ENCODE results near the gene ANKRD34A.

The ANKRD34A gene

GRCh38 chr1:145990249-145990855 is 26.0 kb upstream of the ANKRD34A start:
- FAIRE-seq = no peak

GRCh38 chr1:145988773-145989172 is 24.4 kb upstream of the ANKRD34A start:
- no peak for FAIRE-seq

- FAIRE-seq = no peak
Observed at GRCh38 chr1:145987926-145988325, 23.6 kb upstream of the ANKRD34A start.

GRCh38 chr1:145986551-145986950 is 22.2 kb upstream of the ANKRD34A start:
- no peak for FAIRE-seq

DNA sequence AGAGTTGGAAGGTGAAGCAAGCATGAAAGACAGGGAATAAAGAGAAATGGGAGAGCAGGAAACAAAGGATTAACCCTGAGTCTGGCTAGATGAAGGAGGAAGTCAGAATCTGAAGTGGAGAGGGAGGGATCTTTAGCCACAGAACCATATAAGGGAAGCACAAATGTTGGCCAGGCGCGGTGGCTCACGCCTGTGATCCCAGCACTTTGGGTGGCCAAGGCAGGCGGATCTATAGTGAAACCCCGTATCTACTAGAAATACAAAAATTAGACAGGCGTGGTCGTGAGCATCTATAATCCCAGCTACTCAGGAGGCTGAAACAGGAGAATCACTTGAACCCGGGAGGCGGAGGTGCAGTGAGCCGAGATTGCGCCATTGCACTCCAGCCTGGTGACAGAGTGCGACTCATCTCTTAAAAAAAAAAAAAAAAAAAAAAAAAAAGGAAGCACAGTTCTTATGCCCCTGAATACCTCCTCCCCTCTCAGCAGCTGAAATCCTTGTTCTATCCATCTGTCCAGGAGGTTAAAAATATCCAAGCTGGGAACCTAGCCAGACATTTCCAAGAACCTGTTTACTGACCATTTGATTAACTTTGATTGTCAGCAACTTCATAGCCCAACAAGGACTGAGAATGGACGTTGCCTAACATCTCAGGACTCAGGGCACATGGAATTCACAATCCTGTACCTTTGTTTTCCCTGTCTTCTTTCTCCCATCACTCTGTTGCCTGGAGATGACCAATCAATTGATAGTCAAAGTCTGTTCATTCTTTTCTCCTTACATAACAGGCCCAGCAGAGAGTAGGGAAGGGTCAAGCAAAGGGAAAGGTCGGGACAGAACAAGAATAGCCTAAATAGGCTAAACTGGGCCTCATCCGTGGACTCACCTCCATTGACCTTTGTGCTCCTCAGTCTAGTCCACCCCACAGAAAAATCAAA is 21.4 kb upstream of the ANKRD34A start:
- FAIRE-seq = no peak

- no peak for FAIRE-seq
Observed at GRCh38 chr1:145985129-145985501, 20.7 kb upstream of the ANKRD34A start.

DNA sequence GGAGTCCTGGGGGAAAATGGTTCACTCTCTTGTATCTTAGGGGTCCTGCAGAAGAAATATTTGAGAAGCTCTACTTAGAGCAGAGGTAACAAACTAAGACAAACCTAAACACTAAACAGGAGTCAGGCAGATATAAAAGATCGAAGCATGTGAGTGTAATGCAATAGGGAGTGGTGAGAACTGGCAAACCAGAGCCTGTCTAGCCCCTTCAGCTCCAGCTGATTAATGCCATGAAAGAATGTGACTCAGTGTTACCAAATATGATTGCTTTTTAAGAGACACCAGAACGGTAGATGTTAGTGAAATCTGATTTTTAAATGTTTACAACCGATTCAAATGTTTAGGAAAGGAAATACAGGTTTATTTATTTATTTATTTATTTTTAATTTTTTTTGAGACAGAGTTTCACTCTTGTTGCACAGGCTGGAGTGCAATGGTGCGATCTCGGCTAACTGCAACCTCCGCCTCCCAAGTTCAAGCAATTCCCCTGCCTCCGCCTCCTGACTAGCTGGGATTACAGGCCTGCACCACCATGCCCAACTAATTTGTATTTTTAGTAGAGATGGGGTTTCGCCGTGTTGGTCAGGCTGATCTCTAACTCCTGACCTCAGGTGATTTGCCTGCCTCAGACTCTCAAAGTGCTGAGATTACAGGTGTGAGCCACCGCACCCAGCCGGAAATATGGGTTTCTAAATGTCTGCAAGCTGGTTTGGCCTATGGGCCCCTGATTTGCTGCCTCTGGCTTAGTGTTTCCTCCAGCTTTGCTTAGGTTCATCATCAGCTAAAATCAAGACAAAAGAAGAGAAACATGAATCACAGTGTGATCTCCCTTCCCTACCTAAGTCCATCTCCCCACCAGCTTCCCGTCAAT is 19.8 kb upstream of the ANKRD34A start:
- no peak for FAIRE-seq

DNA sequence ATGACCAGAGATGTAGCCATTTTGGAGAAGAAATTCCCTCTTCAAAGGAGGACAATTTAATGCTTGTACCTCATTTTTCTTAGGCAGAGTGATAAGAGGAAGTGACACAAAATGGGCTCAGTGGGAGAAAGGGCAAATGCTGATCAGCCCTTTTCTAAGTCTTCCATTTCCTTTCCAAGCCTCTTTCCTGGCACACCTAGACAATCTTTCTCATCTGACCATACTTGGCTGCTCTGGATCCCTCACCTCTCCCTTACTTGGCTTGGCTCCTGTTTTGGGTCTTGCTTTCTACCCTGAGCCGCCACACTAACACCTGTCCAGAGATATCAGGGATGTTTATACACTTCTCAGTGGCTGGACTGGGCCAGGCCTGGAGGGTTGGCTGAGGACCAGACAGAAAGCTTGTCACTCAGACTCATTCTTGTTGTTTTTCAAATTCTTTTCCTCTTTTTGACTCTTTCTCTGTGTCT is 18.9 kb upstream of the ANKRD34A start:
- no peak for FAIRE-seq

DNA sequence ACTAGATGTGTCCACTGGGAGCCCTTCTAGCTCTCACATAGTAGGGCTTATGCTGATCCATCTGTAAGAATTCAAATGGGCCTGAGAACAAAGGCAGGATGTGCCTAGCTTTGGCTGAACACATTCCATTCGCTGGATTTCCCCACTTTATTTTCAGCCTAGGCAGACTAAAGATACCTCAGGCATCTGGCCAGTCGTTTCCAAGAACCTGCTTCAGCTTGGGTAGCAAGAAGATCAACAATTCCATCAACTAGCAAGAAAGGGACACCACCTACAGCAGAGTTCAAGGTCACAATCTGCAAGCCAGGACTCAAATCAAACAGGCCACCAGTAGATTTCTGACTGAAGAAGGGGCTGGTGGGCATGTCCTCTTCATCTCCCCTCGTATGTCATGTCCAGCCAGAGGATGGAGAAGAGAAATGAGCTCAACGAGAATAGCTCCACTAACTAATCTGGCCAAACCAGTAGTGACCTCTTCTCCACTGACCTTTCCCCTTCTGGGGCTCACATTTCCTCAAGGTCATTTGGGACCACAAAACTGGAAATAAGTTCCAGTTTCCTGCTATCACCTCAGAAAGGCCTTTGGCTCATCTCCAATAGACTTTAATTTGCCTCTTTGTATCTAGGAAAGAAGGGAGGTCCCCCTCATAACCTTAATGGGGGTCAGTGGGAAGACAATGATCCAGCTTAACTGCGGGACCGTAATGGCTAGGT is 17.8 kb upstream of the ANKRD34A start:
- FAIRE-seq = no peak

GRCh38 chr1:145980457-145980994 is 16.2 kb upstream of the ANKRD34A start:
- no peak for FAIRE-seq

DNA sequence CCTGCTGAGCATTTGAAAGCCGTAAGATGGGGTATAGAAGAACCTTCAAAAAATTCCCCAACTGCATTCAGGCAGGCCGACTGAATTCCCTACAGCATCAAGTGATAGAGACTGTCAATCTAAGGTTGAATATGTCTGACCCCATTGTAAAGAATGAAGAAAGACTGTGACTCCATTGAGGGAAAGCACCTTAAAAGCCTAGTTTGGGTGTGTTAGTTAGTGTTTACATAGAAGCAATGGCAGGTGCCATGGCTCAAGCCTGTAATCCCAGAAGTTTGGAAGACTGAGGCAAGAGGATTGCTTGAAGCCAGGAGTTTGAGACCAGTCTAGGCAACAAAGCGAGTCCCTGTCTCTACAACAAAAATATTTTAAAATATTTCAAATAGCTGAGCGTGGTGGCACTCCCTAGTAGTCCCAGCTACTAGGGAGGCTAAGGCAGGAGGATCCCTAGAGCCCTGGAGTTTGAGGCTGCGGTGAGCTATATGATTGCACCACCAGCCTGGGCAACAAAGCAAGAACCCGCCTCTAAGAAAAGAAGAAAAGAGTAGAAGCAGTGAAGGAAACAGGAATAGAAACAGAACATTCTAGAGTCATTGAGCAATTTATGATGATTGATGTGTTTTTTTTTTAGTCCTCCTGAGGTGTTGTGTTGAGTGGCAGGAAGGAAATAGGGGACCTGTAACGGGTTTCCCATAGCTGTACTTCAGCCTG is 15.5 kb upstream of the ANKRD34A start:
- no peak for FAIRE-seq

DNA sequence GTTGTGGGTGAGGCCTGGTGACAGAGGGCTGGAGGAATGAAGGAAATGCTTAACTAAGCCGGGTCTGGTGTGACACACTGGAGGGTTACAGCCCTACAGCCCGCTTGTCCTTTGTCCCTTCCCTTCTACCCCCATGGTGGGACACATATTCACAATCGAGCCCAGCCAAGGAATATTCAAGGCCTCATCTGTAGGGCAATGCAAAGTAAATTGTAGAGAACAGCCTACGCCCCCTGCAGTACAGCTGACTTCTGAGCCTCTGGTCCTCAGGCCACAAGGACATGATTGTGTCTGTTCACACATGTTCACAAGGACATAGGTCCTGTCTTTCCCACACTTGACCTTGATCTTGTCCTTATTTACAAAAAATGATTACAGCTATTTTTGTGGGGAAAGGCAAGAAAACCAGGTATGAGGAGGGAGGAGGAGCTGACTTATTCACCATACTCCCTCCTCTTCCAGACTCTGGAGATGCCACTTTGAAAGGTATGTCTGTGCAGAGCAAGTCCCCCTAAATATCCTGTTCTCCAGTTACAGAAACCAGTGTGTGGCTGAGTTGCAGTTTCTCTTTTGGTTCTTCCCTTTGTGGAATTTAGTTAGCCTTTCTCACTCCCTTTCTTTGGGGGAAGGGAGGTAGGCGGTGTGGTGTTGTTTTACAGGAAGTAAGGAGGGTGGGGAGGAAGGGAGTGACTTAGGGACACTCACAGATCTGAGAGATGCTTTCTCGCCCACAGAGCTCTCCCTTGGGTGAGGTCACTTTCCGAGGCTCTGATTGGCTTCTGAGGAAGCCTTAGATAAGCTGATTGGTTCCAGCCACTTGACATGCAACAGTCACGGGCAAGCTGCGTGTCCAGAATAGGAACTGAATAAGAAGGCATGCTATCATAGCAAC is 14.7 kb upstream of the ANKRD34A start:
- FAIRE-seq = no peak

DNA sequence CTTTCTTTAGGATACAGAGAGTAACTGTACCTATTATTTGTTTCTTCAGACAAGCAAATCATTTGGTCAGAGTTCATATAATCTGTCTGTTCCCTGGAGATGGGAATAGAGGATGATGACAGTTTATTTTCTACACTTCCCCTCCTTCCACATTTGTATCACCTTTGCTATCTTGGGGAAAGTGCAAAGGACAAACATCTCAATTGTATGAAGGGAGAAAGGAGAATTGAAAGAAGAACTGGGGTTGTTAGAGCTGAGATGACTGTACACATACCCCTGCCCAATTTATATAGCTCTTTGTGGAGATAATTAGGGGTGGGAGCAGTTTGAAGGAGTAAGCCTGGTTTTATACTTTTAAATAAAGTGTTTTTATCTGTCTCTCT is 14.1 kb upstream of the ANKRD34A start:
- FAIRE-seq = no peak

GRCh38 chr1:145977486-145978470 is 13.4 kb upstream of the ANKRD34A start:
- FAIRE-seq = peak; percentile 33

GRCh38 chr1:145977016-145977415 is 12.6 kb upstream of the ANKRD34A start:
- FAIRE-seq = no peak

GRCh38 chr1:145975216-145975615 is 10.8 kb upstream of the ANKRD34A start:
- no peak for FAIRE-seq

- FAIRE-seq = no peak
Observed at GRCh38 chr1:145974721-145975120, 10.3 kb upstream of the ANKRD34A start.

- no peak for FAIRE-seq
Observed at GRCh38 chr1:145972580-145972979, 8.2 kb upstream of the ANKRD34A start.

GRCh38 chr1:145967288-145967687 is 2.9 kb upstream of the ANKRD34A start:
- no peak for FAIRE-seq
